Measurements from ENCODE around the gene MRPL23.

DNA sequence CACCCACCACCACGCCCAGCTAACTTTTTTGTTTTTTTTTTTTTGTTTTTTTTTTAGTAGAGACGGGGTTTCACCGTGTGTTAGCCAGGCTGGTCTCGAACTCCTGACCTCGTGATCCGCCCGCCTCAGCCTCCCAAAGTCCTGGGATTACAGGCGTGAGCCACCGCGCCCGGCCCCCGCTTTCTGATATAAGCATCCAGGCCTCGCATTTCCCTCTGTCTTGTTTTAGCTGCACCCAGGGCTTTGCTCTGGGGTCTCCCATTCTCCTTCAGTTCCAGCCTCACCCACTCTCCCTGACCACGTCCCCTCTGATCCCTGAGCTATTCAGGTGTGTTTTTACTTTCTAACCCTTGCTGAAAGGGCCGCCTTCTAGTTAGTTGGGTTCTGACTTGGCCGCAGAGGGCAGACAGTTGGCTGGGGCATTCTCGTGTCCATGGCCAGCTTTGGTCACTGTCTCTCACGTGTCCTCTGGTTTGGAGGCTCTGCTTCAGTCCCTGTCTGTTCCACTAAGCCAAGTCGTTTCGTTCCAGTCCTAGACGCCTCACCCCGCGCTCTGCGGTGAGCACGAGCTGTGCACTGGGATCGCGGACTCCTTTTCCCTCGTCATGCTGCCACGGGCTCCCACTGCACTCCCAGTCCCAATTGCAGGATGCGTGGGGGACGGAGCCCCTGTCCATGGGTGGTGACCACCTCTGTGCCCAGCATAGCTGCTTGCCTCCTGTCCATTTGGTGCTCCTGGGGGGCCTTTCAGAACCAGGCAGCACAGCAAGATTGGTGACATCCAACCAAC lies 33.7 kb upstream of the MRPL23 start:
- TF ChIP-seq EZH2 (IDR thresholded peaks at IDR 0.05; ENCODE audit: low read length, missing control alignments): no peak
- TF ChIP-seq, protein P1, sequence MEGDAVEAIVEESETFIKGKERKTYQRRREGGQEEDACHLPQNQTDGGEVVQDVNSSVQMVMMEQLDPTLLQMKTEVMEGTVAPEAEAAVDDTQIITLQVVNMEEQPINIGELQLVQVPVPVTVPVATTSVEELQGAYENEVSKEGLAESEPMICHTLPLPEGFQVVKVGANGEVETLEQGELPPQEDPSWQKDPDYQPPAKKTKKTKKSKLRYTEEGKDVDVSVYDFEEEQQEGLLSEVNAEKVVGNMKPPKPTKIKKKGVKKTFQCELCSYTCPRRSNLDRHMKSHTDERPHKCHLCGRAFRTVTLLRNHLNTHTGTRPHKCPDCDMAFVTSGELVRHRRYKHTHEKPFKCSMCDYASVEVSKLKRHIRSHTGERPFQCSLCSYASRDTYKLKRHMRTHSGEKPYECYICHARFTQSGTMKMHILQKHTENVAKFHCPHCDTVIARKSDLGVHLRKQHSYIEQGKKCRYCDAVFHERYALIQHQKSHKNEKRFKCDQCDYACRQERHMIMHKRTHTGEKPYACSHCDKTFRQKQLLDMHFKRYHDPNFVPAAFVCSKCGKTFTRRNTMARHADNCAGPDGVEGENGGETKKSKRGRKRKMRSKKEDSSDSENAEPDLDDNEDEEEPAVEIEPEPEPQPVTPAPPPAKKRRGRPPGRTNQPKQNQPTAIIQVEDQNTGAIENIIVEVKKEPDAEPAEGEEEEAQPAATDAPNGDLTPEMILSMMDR (conservative IDR thresholded peaks at IDR 0.05 in 1 of 2, IDR thresholded peaks at IDR 0.05 in 1 of 2; ENCODE audit: low read depth in 1 of 2, low read length in 2 of 2): no peak
